Loucy (cell line): ENCODE measurements around the gene DXO.

Experiments used
- EZH2phosphoT487 ChIP-seq: fragments of 200-600 bp; IDR thresholded peaks from 2 replicates; pipeline ENCODE4 v1.6.1; 2018; ENCODE audit warnings: antibody characterized with exemption, mild to moderate bottlenecking, moderate library complexity, borderline replicate concordance
- TF ChIP-seq, protein P1 (sequence below): fragments of 200-600 bp; sonication (generic); conservative IDR thresholded peaks from 2 replicates; pipeline ENCODE4 v1.5.1; 2014; ENCODE audit warnings: mild to moderate bottlenecking, antibody characterized with exemption, low read length

DNA sequence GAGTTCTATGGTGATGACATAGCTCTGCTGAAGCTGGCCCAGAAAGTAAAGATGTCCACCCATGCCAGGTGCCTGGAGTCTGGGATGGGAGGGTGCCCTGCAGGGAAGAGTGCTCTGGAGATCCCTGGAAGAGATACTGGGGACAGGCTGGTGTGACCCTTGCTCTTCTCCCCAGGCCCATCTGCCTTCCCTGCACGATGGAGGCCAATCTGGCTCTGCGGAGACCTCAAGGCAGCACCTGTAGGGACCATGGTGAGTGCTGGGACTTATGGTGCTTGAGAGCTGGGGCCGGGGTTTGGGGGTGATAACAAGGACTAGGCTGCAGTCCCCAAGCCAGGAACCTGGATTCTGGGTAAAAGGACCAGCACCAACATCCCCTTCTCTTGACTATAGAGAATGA, 28.2 kb downstream of the DXO start:
- no peak for TF ChIP-seq EZH2phosphoT487
- TF ChIP-seq, protein P1, sequence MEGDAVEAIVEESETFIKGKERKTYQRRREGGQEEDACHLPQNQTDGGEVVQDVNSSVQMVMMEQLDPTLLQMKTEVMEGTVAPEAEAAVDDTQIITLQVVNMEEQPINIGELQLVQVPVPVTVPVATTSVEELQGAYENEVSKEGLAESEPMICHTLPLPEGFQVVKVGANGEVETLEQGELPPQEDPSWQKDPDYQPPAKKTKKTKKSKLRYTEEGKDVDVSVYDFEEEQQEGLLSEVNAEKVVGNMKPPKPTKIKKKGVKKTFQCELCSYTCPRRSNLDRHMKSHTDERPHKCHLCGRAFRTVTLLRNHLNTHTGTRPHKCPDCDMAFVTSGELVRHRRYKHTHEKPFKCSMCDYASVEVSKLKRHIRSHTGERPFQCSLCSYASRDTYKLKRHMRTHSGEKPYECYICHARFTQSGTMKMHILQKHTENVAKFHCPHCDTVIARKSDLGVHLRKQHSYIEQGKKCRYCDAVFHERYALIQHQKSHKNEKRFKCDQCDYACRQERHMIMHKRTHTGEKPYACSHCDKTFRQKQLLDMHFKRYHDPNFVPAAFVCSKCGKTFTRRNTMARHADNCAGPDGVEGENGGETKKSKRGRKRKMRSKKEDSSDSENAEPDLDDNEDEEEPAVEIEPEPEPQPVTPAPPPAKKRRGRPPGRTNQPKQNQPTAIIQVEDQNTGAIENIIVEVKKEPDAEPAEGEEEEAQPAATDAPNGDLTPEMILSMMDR = no peak
